Measurements from ENCODE around the gene KLHL17.
A peak's percentile ranks its signal among the peaks of the same experiment; 100 is the strongest.
"Not testable (repeated sequence)": the region's sequence is repeated elsewhere in the genome, so short reads cannot be mapped to it uniquely, and the experiment has no call there.

The KLHL17 gene

GRCh38 chr1:973459-974292 is 13.3 kb downstream of the KLHL17 start:
- no peak overlapping the region for H3K27ac Mint-ChIP-seq

GRCh38 chr1:974293-974640 is 13.9 kb downstream of the KLHL17 start:
- peaks cover 12% of the 10 kb centered on the region for H3K4me1 Mint-ChIP-seq
- H3K27me3 Mint-ChIP-seq (ENCODE audit: low read depth, poor library complexity): peaks cover 67% of the 10 kb centered on the region
- peaks cover 4% of the 10 kb centered on the region for H3K36me3 Mint-ChIP-seq (ENCODE audit: low read depth)
- no peak overlapping the region for H3K27ac Mint-ChIP-seq
- no peak for DNase-seq
- no peak overlapping the region for H3K4me3 Mint-ChIP-seq
- peaks cover 9% of the 10 kb centered on the region for H3K9me3 Mint-ChIP-seq
- no peak for TF ChIP-seq CTCF (IDR thresholded peaks at IDR 0.05)

More at GRCh38 chr1:973459-974292, 13.3 kb downstream of the KLHL17 start:
- peaks cover 4% of the 10 kb centered on the region for H3K36me3 Mint-ChIP-seq (ENCODE audit: low read depth)
- peaks cover 70% of the 10 kb centered on the region for H3K27me3 Mint-ChIP-seq (ENCODE audit: low read depth, poor library complexity)
- peaks cover 12% of the 10 kb centered on the region for H3K4me1 Mint-ChIP-seq
- H3K4me3 Mint-ChIP-seq: no peak overlapping the region
- no peak for DNase-seq
- no peak for TF ChIP-seq CTCF (IDR thresholded peaks at IDR 0.05)
- peaks cover 9% of the 10 kb centered on the region for H3K9me3 Mint-ChIP-seq

GRCh38 chr1:974687-975328 is 14.4 kb downstream of the KLHL17 start:
- peaks cover 4% of the 10 kb centered on the region for H3K36me3 Mint-ChIP-seq (ENCODE audit: low read depth)

GRCh38 chr1:975365-975764 is 15.0 kb downstream of the KLHL17 start:
- DNase-seq: no peak
- H3K27ac Mint-ChIP-seq: no peak overlapping the region

More at GRCh38 chr1:974687-975328, 14.4 kb downstream of the KLHL17 start:
- no peak overlapping the region for H3K4me3 Mint-ChIP-seq
- H3K27ac Mint-ChIP-seq: peak overlapping the region; percentile 66
- peaks cover 61% of the 10 kb centered on the region for H3K27me3 Mint-ChIP-seq (ENCODE audit: low read depth, poor library complexity)
- peaks cover 12% of the 10 kb centered on the region for H3K4me1 Mint-ChIP-seq
- DNase-seq: no peak
- peaks cover 6% of the 10 kb centered on the region for H3K9me3 Mint-ChIP-seq
- no peak for TF ChIP-seq CTCF (IDR thresholded peaks at IDR 0.05)

GRCh38 chr1:975896-976683 is 15.7 kb downstream of the KLHL17 start:
- peaks cover 54% of the 10 kb centered on the region for H3K27me3 Mint-ChIP-seq (ENCODE audit: low read depth, poor library complexity)
- H3K4me3 Mint-ChIP-seq: no peak overlapping the region
- peaks cover 12% of the 10 kb centered on the region for H3K4me1 Mint-ChIP-seq
- peak; percentile 80 for DNase-seq
- TF ChIP-seq CTCF (IDR thresholded peaks at IDR 0.05): peak; percentile 55
- no peak overlapping the region for H3K27ac Mint-ChIP-seq
- peaks cover 6% of the 10 kb centered on the region for H3K9me3 Mint-ChIP-seq
- peaks cover 4% of the 10 kb centered on the region for H3K36me3 Mint-ChIP-seq (ENCODE audit: low read depth)

More at GRCh38 chr1:975365-975764, 15.0 kb downstream of the KLHL17 start:
- TF ChIP-seq CTCF (IDR thresholded peaks at IDR 0.05): no peak
- H3K27me3 Mint-ChIP-seq (ENCODE audit: low read depth, poor library complexity): peaks cover 56% of the 10 kb centered on the region
- H3K36me3 Mint-ChIP-seq (ENCODE audit: low read depth): peaks cover 4% of the 10 kb centered on the region
- peaks cover 12% of the 10 kb centered on the region for H3K4me1 Mint-ChIP-seq
- no peak overlapping the region for H3K4me3 Mint-ChIP-seq
- peaks cover 6% of the 10 kb centered on the region for H3K9me3 Mint-ChIP-seq

GRCh38 chr1:976791-977190 is 16.4 kb downstream of the KLHL17 start:
- H3K27me3 Mint-ChIP-seq (ENCODE audit: low read depth, poor library complexity): peaks cover 50% of the 10 kb centered on the region
- not testable (repeated sequence) for H3K9me3 Mint-ChIP-seq

More at GRCh38 chr1:976791-977190, 16.4 kb downstream of the KLHL17 start:
- H3K4me3 Mint-ChIP-seq; H3K36me3 Mint-ChIP-seq (ENCODE audit: low read depth); H3K27ac Mint-ChIP-seq: not testable (repeated sequence)
- DNase-seq: peak; percentile 41
- H3K4me1 Mint-ChIP-seq: peaks cover 12% of the 10 kb centered on the region

All from nephron progenitor cell (in vitro differentiated cells).